H9 (cell line): Measurements from ENCODE around the gene KCNQ2. TPM values are rescaled to one million over a fixed set of nuclear protein-coding genes. Genes with fewer than 3 reads are reported as not detected.

Experiments used
- DNase-seq: peaks from one replicate; pipeline ENCODE4 v3.0.0-alpha.2; 2017
- H2AFZ ChIP-seq: one replicate; pipeline ENCODE4 v1.6.1; 2013; ENCODE audit warnings: mild to moderate bottlenecking, low read length, control low read depth, moderate library complexity
- H2AK5ac ChIP-seq: 2 replicates; pipeline ENCODE4 v1.6.1; 2013; ENCODE audit warnings: low read length, control low read depth, mixed read lengths; ENCODE audit not compliant: insufficient read length
- H2BK120ac ChIP-seq: one replicate; pipeline ENCODE4 v1.6.1; 2013; ENCODE audit warnings: low read depth, mild to moderate bottlenecking, low read length, control low read depth, inconsistent platforms; ENCODE audit not compliant: poor library complexity, severe bottlenecking
- H2BK12ac ChIP-seq: 2 replicates; pipeline ENCODE4 v1.6.1; 2013; ENCODE audit warnings: low read length, control low read depth, mixed read lengths, low read depth; ENCODE audit not compliant: insufficient read length
- H2BK15ac ChIP-seq: 2 replicates; pipeline ENCODE4 v1.6.1; 2013; ENCODE audit warnings: low read depth, low read length, control low read depth
- H2BK20ac ChIP-seq: one replicate; pipeline ENCODE4 v1.6.1; 2013; ENCODE audit warnings: low read depth, mild to moderate bottlenecking, low read length, control low read depth, inconsistent platforms; ENCODE audit not compliant: poor library complexity, severe bottlenecking
- H2BK5ac ChIP-seq: 2 replicates; pipeline ENCODE4 v1.6.1; 2013; ENCODE audit warnings: low read length, control low read depth, mixed read lengths; ENCODE audit not compliant: insufficient read length
- H3K14ac ChIP-seq: 2 replicates; pipeline ENCODE4 v1.6.1; 2013; ENCODE audit warnings: low read length, control low read depth; ENCODE audit not compliant: insufficient read depth
- H3K18ac ChIP-seq: 2 replicates; pipeline ENCODE4 v1.6.1; 2013; ENCODE audit warnings: low read depth, mild to moderate bottlenecking, mixed read lengths, low read length, control low read depth; ENCODE audit not compliant: insufficient read length
- H3K23ac ChIP-seq: 2 replicates; pipeline ENCODE4 v1.6.1; 2013; ENCODE audit warnings: low read length, control low read depth, mixed read lengths, low read depth; ENCODE audit not compliant: insufficient read length
- H3K23me2 ChIP-seq: 2 replicates; pipeline ENCODE4 v1.6.1; 2013; ENCODE audit warnings: low read depth, mild to moderate bottlenecking, mixed read lengths, low read length, control low read depth; ENCODE audit not compliant: insufficient read length, poor library complexity, severe bottlenecking
- H3K27ac ChIP-seq: 2 replicates; pipeline ENCODE4 v1.5.1; 2013; ENCODE audit warnings: low read length, control low read depth, mixed read lengths, low read depth; ENCODE audit not compliant: insufficient read length
- H3K27me3 ChIP-seq: 2 replicates; pipeline ENCODE4 v1.6.1; 2013; ENCODE audit warnings: low read length, control low read depth, inconsistent platforms; ENCODE audit not compliant: insufficient read depth
- H3K4ac ChIP-seq: 2 replicates; pipeline ENCODE4 v1.6.1; 2013; ENCODE audit warnings: low read depth, mild to moderate bottlenecking, control low read depth, inconsistent platforms, low read length, moderate library complexity
- H3K4me1 ChIP-seq: 2 replicates; pipeline ENCODE4 v1.6.1; 2013; ENCODE audit warnings: low read length, control low read depth, inconsistent platforms; ENCODE audit not compliant: insufficient read depth
- H3K4me2 ChIP-seq: 2 replicates; pipeline ENCODE4 v1.6.1; 2013; ENCODE audit warnings: low read length, control low read depth, mixed read lengths; ENCODE audit not compliant: insufficient read length, insufficient read depth
- H3K56ac ChIP-seq: 2 replicates; pipeline ENCODE4 v1.6.1; 2013; ENCODE audit warnings: low read depth, mild to moderate bottlenecking, mixed read lengths, low read length, control low read depth; ENCODE audit not compliant: insufficient read length
- H3K79me1 ChIP-seq: 2 replicates; pipeline ENCODE4 v1.6.1; 2013; ENCODE audit warnings: low read depth, mild to moderate bottlenecking, moderate library complexity, low read length, control low read depth, inconsistent platforms; ENCODE audit not compliant: insufficient read depth, poor library complexity, severe bottlenecking
- H3K79me2 ChIP-seq: 2 replicates; pipeline ENCODE4 v1.6.1; 2013; ENCODE audit warnings: low read length, control low read depth, inconsistent platforms; ENCODE audit not compliant: insufficient read depth
- H3K9ac ChIP-seq: 2 replicates; pipeline ENCODE4 v1.6.1; 2013; ENCODE audit warnings: low read length, control low read depth, mixed read lengths; ENCODE audit not compliant: insufficient read length; ENCODE audit errors: extremely low read depth
- H3K9me3 ChIP-seq: one replicate; pipeline ENCODE4 v1.6.1; 2013; ENCODE audit warnings: low read depth, low read length, inconsistent platforms; ENCODE audit not compliant: control insufficient read depth
- H3T11ph ChIP-seq: one replicate; pipeline ENCODE4 v1.6.1; 2013; ENCODE audit warnings: mild to moderate bottlenecking, low read length, control low read depth, inconsistent platforms
- H4K20me1 ChIP-seq: one replicate; pipeline ENCODE4 v1.6.1; 2013; ENCODE audit not compliant: control insufficient read depth, insufficient read length, insufficient read depth
- H4K5ac ChIP-seq: 2 replicates; pipeline ENCODE4 v1.6.1; 2013; ENCODE audit warnings: low read depth, mild to moderate bottlenecking, mixed read lengths, low read length, control low read depth; ENCODE audit not compliant: insufficient read length
- H4K8ac ChIP-seq: replicated peaks from 2 replicates; pipeline ENCODE4 v1.6.1; 2013; ENCODE audit warnings: low read length, control low read depth, mixed read lengths, low read depth; ENCODE audit not compliant: insufficient read length
- H4K91ac ChIP-seq: 2 replicates; pipeline ENCODE4 v1.6.1; 2013; ENCODE audit warnings: low read depth, mild to moderate bottlenecking, moderate library complexity, mixed read lengths, low read length, control low read depth; ENCODE audit not compliant: insufficient read length
- H3K27ac Mint-ChIP-seq, 3 experiments: 2 replicates in 2 of 3; 3 replicates in 1 of 3; pipeline ENCODE4 v1.8.0; 2020 to 2021; ENCODE audit warnings: mixed read lengths in 3 of 3, mild to moderate bottlenecking in 1 of 3, moderate library complexity in 1 of 3
- H3K27me3 Mint-ChIP-seq: 2 replicates; pipeline ENCODE4 v1.8.0; 2021; ENCODE audit warnings: low read depth, mild to moderate bottlenecking, moderate library complexity, mixed read lengths
- H3K36me3 Mint-ChIP-seq, 3 experiments: 2 replicates in 2 of 3; 3 replicates in 1 of 3; pipeline ENCODE4 v1.8.0; 2020 to 2021; ENCODE audit warnings: low read depth in 3 of 3, mixed read lengths in 3 of 3; ENCODE audit not compliant: insufficient read depth in 1 of 3
- H3K4me1 Mint-ChIP-seq, 2 experiments: 2 replicates each; pipeline ENCODE4 v1.8.0; 2020; ENCODE audit warnings: mixed read lengths in 2 of 2
- H3K4me3 Mint-ChIP-seq, 2 experiments: 2 replicates in 1 of 2; 3 replicates in 1 of 2; pipeline ENCODE4 v1.8.0; 2020 to 2021; ENCODE audit warnings: mild to moderate bottlenecking in 2 of 2, mixed read lengths in 2 of 2, moderate library complexity in 1 of 2
- H3K9me3 Mint-ChIP-seq, 2 experiments: 2 replicates in 1 of 2; 3 replicates in 1 of 2; pipeline ENCODE4 v1.8.0; 2020; ENCODE audit warnings: mild to moderate bottlenecking in 2 of 2, mixed read lengths in 2 of 2, moderate library complexity in 1 of 2
- CTCF ChIP-seq: fragments of 200-600 bp; sonication (generic); conservative IDR thresholded peaks from 3 replicates; pipeline ENCODE4 v1.8.0; 2021; ENCODE audit warnings: antibody characterized with exemption, mild to moderate bottlenecking
- WGBS: extraction: QIAGEN DNeasy Blood & Tissue Kit; methylation state at CpG from one replicate; pipeline ENCODE4 v1.1.7; 2013; ENCODE audit warnings: missing lambda C conversion rate, low lambda C conversion rate, mixed read lengths; ENCODE audit not compliant: insufficient read length; ENCODE audit errors: extremely low coverage; 5-methylcytosine and 5-hydroxymethylcytosine counted together
- total RNA-seq: library from RNA; stranded (reverse); gene quantifications from 2 replicates; pipeline ENCODE4 v1.2.1, GENCODE V29; 2021

The KCNQ2 gene
- total RNA-seq, 1 experiment from 2014 or later, result 69.2 TPM

- no peak overlapping the region for H3K18ac ChIP-seq
- no peak overlapping the region for H3K23ac ChIP-seq
- no peaks in the 10 kb centered on the region for H3K27me3 ChIP-seq
- no CpG with 5 or more reads among the region's 8 CpGs for WGBS
- no peak overlapping the region for H2BK5ac ChIP-seq
- no peak overlapping the region for H2BK120ac ChIP-seq
- no peak overlapping the region for H2BK12ac ChIP-seq
- Mint-ChIP-seq H3K27me3 (peaks cover 5% of the 10 kb centered on the region), H3K4me3 (no peak overlapping the region), H3K9me3 (no peaks in the 10 kb centered on the region), H3K27ac (no peak overlapping the region), H3K36me3 (no peaks in the 10 kb centered on the region), H3K4me1 (peaks cover 9 to 26% of the 10 kb centered on the region in 2 experiments)
- H4K91ac ChIP-seq, result no peak overlapping the region
- H3K27ac ChIP-seq, result no peak overlapping the region
- H4K8ac ChIP-seq, result no peak overlapping the region
- DNase-seq, result no peak
- no peak for TF ChIP-seq CTCF
- no peak overlapping the region for H3K56ac ChIP-seq
- peaks cover 2% of the 10 kb centered on the region for H4K20me1 ChIP-seq
- no peak overlapping the region for H3T11ph ChIP-seq
- no peaks in the 10 kb centered on the region for H3K79me1 ChIP-seq
- H3K79me2 ChIP-seq, result no peaks in the 10 kb centered on the region
- no peak overlapping the region for H2AK5ac ChIP-seq
- H3K9me3 ChIP-seq, result no peaks in the 10 kb centered on the region
- H3K14ac ChIP-seq, result no peak overlapping the region
- H3K4me2 ChIP-seq, result no peak overlapping the region
- no peak overlapping the region for H3K9ac ChIP-seq
- no peak overlapping the region for H2AFZ ChIP-seq
- no peaks in the 10 kb centered on the region for H3K4me1 ChIP-seq
- no peak overlapping the region for H2BK15ac ChIP-seq
- H2BK20ac ChIP-seq, result no peak overlapping the region
- no peaks in the 10 kb centered on the region for H3K23me2 ChIP-seq
- H4K5ac ChIP-seq, result no peak overlapping the region
- H3K4ac ChIP-seq, result no peak overlapping the region
Measured at GRCh38 chr20:63368151-63368550, 104.3 kb downstream of the KCNQ2 start.
